Natural killer cell (primary cell): ENCODE results near the gene L3MBTL3. TPM values are rescaled to one million over a fixed set of nuclear protein-coding genes. Genes with fewer than 3 reads are reported as not detected.

ENCODE experiments used
- ATAC-seq, 3 donors: fragments of 150-1000 bp in 2 of 3; fragments of 200-7000 bp in 1 of 3; cut with Tn5 transposase; 1 replicate in 1 of 3; 2 replicates in 2 of 3; pipeline ENCODE4 v1.10.0; 2021; ENCODE audit warnings: mild to moderate bottlenecking in 2 of 3, moderate library complexity in 2 of 3
- DNase-seq, 2 donors: peaks; one replicate each; pipeline versions ENCODE4 v3.0.0 to v3.0.0-alpha.2; 2013 to 2021; ENCODE audit warnings: mixed read lengths in 1 of 2
- H3K27ac ChIP-seq: one replicate; pipeline ENCODE4 v1.5.1; 2013; ENCODE audit warnings: mild to moderate bottlenecking, low read length
- H3K27me3 ChIP-seq: one replicate; pipeline ENCODE4 v1.6.1; 2013; ENCODE audit warnings: low read length; ENCODE audit not compliant: control insufficient read depth, insufficient read depth
- H3K36me3 ChIP-seq: one replicate; pipeline ENCODE4 v1.6.1; 2013; ENCODE audit warnings: low read length; ENCODE audit not compliant: control insufficient read depth, insufficient read depth
- H3K4me1 ChIP-seq: one replicate; pipeline ENCODE4 v1.6.1; 2013; ENCODE audit warnings: low read length; ENCODE audit not compliant: control insufficient read depth, insufficient read depth
- H3K4me3 ChIP-seq: one replicate; pipeline ENCODE4 v1.5.1; 2013; ENCODE audit warnings: low read length
- H3K9me3 ChIP-seq: one replicate; pipeline ENCODE4 v1.6.1; 2013; ENCODE audit warnings: low read length; ENCODE audit not compliant: control insufficient read depth, insufficient read depth
- H3K27ac Mint-ChIP-seq, 2 donors: one replicate each; pipeline ENCODE4 v1.8.0; 2022; ENCODE audit warnings: mild to moderate bottlenecking in 2 of 2, mixed read lengths in 2 of 2, moderate library complexity in 1 of 2
- H3K27me3 Mint-ChIP-seq, 2 donors: one replicate each; pipeline ENCODE4 v1.8.0; 2022; ENCODE audit warnings: low read depth in 2 of 2, mixed read lengths in 2 of 2
- H3K36me3 Mint-ChIP-seq: one replicate; pipeline ENCODE4 v1.8.0; 2022; ENCODE audit warnings: mixed read lengths
- H3K4me1 Mint-ChIP-seq, 2 donors: one replicate each; pipeline ENCODE4 v1.8.0; 2022; ENCODE audit warnings: mixed read lengths in 2 of 2
- H3K4me3 Mint-ChIP-seq: one replicate; pipeline ENCODE4 v1.8.0; 2022; ENCODE audit warnings: mild to moderate bottlenecking, moderate library complexity, mixed read lengths
- H3K9me3 Mint-ChIP-seq, 2 donors: one replicate each; pipeline ENCODE4 v1.8.0; 2022; ENCODE audit warnings: mixed read lengths in 2 of 2
- WGBS: methylation state at CpG from one replicate; pipeline ENCODE4 v1.1.7; 2013; ENCODE audit warnings: missing lambda C conversion rate; ENCODE audit not compliant: insufficient coverage; 5-methylcytosine and 5-hydroxymethylcytosine counted together
- intact Hi-C: fragments of 100-400 bp; cut with micrococcal nuclease; formaldehyde crosslinking; loops from one replicate; pipeline ENCODE4 v1.14.2; 2022
- total RNA-seq, 4 donors: library from RNA; stranded (reverse); fragments of 120-200 nt in 1 of 4; gene quantifications; one replicate each; pipeline versions ENCODE4 v1.2.3 to v1.2.4, GENCODE V29; 2013 to 2022
- TF ChIP-seq, protein P1 (sequence below): fragments of 200-600 bp; IDR thresholded peaks from one replicate; pipeline ENCODE4 v1.8.0; 2022; ENCODE audit warnings: antibody characterized with exemption

The L3MBTL3 gene
- total RNA-seq, 3 donors from 2014 or later (not counting 1 experiment from before 2014, with no cell fraction given) = 24.1 to 42.4 (median 27.5) TPM

DNA sequence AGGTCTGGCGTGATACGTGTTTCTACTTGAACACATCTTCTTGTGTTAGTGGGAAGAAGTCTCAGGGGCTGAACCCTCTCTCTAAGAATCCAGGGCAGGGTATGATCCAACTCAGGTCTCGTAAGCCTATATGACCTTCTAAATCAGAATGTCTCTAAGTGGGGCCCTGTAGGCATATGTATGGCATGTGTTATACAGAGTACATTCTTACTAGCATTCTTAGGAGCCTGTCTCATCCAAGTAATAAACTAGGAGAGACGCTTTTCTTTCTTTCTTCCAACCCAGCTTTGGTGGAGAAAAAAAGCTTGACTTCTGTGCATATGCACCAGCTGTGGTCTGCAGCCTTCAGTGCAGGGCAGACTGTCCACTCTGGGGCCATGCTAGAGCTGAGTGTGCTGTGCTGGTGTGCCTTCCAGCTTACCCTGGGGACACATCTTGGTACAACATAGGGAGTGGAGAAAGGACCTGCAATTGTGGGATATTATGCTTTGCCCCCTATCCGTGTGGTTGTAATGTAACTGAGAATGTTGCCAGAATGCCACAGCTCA is 47.3 kb downstream of the L3MBTL3 start:
- H3K36me3 ChIP-seq = peaks cover 29% of the 10 kb centered on the region
- H3K27me3 ChIP-seq = no peaks in the 10 kb centered on the region
- intact Hi-C loops = no loop called here
- Mint-ChIP-seq H3K27ac (no peak overlapping the region), H3K4me1 (peaks cover 0 to 4% of the 10 kb centered on the region in 2 donors), H3K36me3 (peaks cover 22% of the 10 kb centered on the region), H3K27me3 (no peaks in the 10 kb centered on the region), H3K4me3 (no peak overlapping the region), H3K9me3 (no peaks in the 10 kb centered on the region)
- H3K27ac ChIP-seq = no peak overlapping the region
- no peak overlapping the region for H3K4me3 ChIP-seq
- ATAC-seq (no peak), DNase-seq (no peak)
- no peaks in the 10 kb centered on the region for H3K9me3 ChIP-seq
- WGBS = 88% methylated on average over 4 of the region's 5 CpGs
- H3K4me1 ChIP-seq = no peaks in the 10 kb centered on the region
- TF ChIP-seq, protein P1, sequence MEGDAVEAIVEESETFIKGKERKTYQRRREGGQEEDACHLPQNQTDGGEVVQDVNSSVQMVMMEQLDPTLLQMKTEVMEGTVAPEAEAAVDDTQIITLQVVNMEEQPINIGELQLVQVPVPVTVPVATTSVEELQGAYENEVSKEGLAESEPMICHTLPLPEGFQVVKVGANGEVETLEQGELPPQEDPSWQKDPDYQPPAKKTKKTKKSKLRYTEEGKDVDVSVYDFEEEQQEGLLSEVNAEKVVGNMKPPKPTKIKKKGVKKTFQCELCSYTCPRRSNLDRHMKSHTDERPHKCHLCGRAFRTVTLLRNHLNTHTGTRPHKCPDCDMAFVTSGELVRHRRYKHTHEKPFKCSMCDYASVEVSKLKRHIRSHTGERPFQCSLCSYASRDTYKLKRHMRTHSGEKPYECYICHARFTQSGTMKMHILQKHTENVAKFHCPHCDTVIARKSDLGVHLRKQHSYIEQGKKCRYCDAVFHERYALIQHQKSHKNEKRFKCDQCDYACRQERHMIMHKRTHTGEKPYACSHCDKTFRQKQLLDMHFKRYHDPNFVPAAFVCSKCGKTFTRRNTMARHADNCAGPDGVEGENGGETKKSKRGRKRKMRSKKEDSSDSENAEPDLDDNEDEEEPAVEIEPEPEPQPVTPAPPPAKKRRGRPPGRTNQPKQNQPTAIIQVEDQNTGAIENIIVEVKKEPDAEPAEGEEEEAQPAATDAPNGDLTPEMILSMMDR = no peak

DNA sequence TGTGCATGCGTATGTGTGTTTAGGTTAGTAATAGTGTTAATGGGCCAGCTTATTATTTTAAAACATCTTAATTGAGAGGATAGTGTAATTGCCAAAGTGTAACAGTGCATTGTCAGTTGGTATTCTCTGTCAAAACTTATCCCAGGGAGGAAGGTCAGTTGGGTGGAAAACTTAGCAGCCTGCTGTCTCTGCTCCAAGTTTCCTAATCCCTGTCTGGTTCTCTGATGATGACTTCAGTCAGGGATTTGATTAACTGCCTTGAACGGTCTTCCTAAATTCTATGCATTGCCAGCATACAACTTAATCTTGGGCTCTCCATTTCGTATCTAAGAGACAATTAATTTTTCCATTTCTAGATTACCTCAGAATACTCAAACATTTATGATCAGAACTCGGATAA is 51.1 kb downstream of the L3MBTL3 start:
- Histone ChIP-seq H3K36me3 (peaks cover 34% of the 10 kb centered on the region), H3K27me3 (no peaks in the 10 kb centered on the region), H3K27ac (no peak overlapping the region), H3K9me3 (no peaks in the 10 kb centered on the region), H3K4me3 (no peak overlapping the region), H3K4me1 (no peaks in the 10 kb centered on the region)
- no peak for DNase-seq
- ATAC-seq = no peak
- Mint-ChIP-seq H3K27ac (no peak overlapping the region), H3K4me1 (no peaks in the 10 kb centered on the region), H3K4me3 (no peak overlapping the region), H3K36me3 (peaks cover 16% of the 10 kb centered on the region), H3K27me3 (no peaks in the 10 kb centered on the region), H3K9me3 (no peaks in the 10 kb centered on the region)
- 89% methylated on average over 2 of the region's 4 CpGs for WGBS
- TF ChIP-seq, protein P1 = no peak
- intact Hi-C loops = no loop called here

DNA sequence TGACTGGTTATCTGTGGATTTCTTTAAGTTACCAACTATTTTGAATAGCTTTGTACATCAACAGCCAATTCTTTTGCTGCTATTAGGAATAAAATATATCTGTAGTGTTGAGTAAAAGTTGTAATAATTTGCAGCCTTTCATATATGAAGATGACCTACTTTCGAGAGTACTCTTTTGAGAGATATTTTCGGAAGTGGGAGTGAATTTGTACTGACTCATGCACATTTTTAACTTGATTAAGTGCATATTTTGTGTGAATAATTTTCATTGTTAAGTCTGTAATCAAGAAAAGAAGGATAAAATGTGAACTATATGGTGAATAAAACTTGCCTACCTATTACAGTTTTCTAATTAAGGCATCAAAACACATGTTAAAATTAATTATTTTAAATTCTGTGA is 51.9 kb downstream of the L3MBTL3 start:
- no peaks in the 10 kb centered on the region for H3K9me3 Mint-ChIP-seq
- intact Hi-C loops = loop anchor here (10.0 kb wide), 1 partner anchor 64 kb away; no protein-coding TSS in a partner anchor
- ATAC-seq (no peak), DNase-seq (no peak)
- Histone ChIP-seq H3K4me1 (no peaks in the 10 kb centered on the region), H3K9me3 (no peaks in the 10 kb centered on the region), H3K4me3 (no peak overlapping the region), H3K36me3 (peaks cover 34% of the 10 kb centered on the region), H3K27ac (no peak overlapping the region), H3K27me3 (no peaks in the 10 kb centered on the region)
- WGBS = 100% methylated on average over 2 of the region's 2 CpGs
- peaks cover 7 to 8% of the 10 kb centered on the region in 2 donors for H3K4me1 Mint-ChIP-seq
- H3K27me3 Mint-ChIP-seq = no peaks in the 10 kb centered on the region
- TF ChIP-seq, protein P1 = no peak
- H3K36me3 Mint-ChIP-seq = peaks cover 16% of the 10 kb centered on the region
- H3K27ac Mint-ChIP-seq = no peak overlapping the region
- H3K4me3 Mint-ChIP-seq = no peak overlapping the region

DNA sequence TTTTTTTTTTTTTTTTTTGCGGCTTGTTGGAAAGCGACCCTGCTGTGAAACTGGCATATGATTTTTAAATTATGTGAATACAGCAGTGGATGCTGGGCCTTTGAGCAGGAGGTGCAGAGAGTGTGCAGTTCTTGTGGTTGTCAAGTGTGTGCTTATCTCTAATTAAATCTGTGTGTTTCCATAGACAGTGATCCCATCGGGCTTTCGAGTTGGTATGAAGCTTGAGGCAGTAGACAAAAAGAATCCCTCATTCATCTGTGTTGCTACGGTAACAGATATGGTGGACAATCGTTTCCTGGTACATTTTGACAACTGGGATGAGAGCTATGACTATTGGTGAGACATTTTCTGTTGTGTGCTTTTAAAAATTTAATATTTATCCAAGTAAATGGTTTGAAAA is 52.4 kb downstream of the L3MBTL3 start:
- Mint-ChIP-seq H3K4me1 (peaks cover 12 to 13% of the 10 kb centered on the region in 2 donors), H3K36me3 (peaks cover 16% of the 10 kb centered on the region), H3K27me3 (no peaks in the 10 kb centered on the region), H3K9me3 (no peaks in the 10 kb centered on the region), H3K27ac (no peak overlapping the region), H3K4me3 (no peak overlapping the region)
- no peak for DNase-seq
- Histone ChIP-seq H3K9me3 (no peaks in the 10 kb centered on the region), H3K27ac (no peak overlapping the region), H3K36me3 (peaks cover 31% of the 10 kb centered on the region), H3K4me3 (no peak overlapping the region), H3K27me3 (no peaks in the 10 kb centered on the region), H3K4me1 (no peaks in the 10 kb centered on the region)
- intact Hi-C loops = loop anchor here (10.0 kb wide), 1 partner anchor 64 kb away; no protein-coding TSS in a partner anchor
- ATAC-seq = no peak
- TF ChIP-seq, protein P1 = no peak
- WGBS = 81% methylated on average over 6 of the region's 6 CpGs
